COR-L47 (cell line): ENCODE measurements around the gene PRSS50.
"Not testable (repeated sequence)": the region's sequence is repeated elsewhere in the genome, so short reads cannot be mapped to it uniquely, and the experiment has no call there.

Source experiments
- DNase-seq: peaks from one replicate; lab custom pipeline; 2025; lab: John Stamatoyannopoulos, UW

PRSS50 gene

GRCh38 chr3:46717447-46718231 is at the start of gene PRSS50:
PRSS50 (minus strand) TSS chr3:46717869; CDS start chr3:46717824, 45 bp downstream.
- no peak for DNase-seq

- DNase-seq: no peak
Observed at GRCh38 chr3:46764206-46764605, 46.5 kb upstream of the PRSS50 start.

GRCh38 chr3:46763178-46763577 is 45.5 kb upstream of the PRSS50 start:
- DNase-seq: no peak

- no peak for DNase-seq
Observed at GRCh38 chr3:46759239-46760167, 41.8 kb upstream of the PRSS50 start.

GRCh38 chr3:46756642-46757041 is 39.0 kb upstream of the PRSS50 start:
- no peak for DNase-seq

- no peak for DNase-seq
Observed at GRCh38 chr3:46755646-46756045, 38.0 kb upstream of the PRSS50 start.

- DNase-seq: not testable (repeated sequence)
Observed at GRCh38 chr3:46753127-46753526, 35.5 kb upstream of the PRSS50 start.

GRCh38 chr3:46750555-46751038 is 32.9 kb upstream of the PRSS50 start:
- DNase-seq: no peak

GRCh38 chr3:46749129-46749528 is 31.5 kb upstream of the PRSS50 start:
- no peak for DNase-seq

GRCh38 chr3:46748170-46748569 is 30.5 kb upstream of the PRSS50 start:
- no peak for DNase-seq

GRCh38 chr3:46746711-46747110 is 29.0 kb upstream of the PRSS50 start:
- no peak for DNase-seq

- DNase-seq: no peak
Observed at GRCh38 chr3:46742992-46743585, 25.4 kb upstream of the PRSS50 start.

- DNase-seq: not testable (repeated sequence)
Observed at GRCh38 chr3:46739565-46739964, 21.9 kb upstream of the PRSS50 start.

- peak; percentile 19 for DNase-seq
Observed at GRCh38 chr3:46737329-46737731, 19.7 kb upstream of the PRSS50 start.

GRCh38 chr3:46736006-46736872 is 18.6 kb upstream of the PRSS50 start:
- no peak for DNase-seq

- DNase-seq: no peak
Observed at GRCh38 chr3:46734773-46735172, 17.1 kb upstream of the PRSS50 start.

- DNase-seq: no peak
Observed at GRCh38 chr3:46733026-46733800, 15.5 kb upstream of the PRSS50 start.

GRCh38 chr3:46731795-46732194 is 14.1 kb upstream of the PRSS50 start:
- DNase-seq: no peak

- DNase-seq: no peak
Observed at GRCh38 chr3:46730819-46731218, 13.2 kb upstream of the PRSS50 start.

GRCh38 chr3:46729038-46729437 is 11.4 kb upstream of the PRSS50 start:
- no peak for DNase-seq
